Mesothelial cell of epicardium (in vitro differentiated cells): ENCODE results near the gene MCAM. TPM values are rescaled to one million over a fixed set of nuclear protein-coding genes. Genes with fewer than 3 reads are reported as not detected.
A peak's percentile ranks its signal among the peaks of the same experiment; 100 is the strongest.

ENCODE experiments used
- DNase-seq, 2 experiments: peaks; one replicate each; pipeline ENCODE4 v3.0.0; 2021; ENCODE audit warnings: low spot score in 2 of 2; ENCODE audit not compliant: unreplicated experiment in 2 of 2
- H3K27ac Mint-ChIP-seq: 2 replicates; pipeline ENCODE4 v1.8.0; 2021; ENCODE audit warnings: mixed read lengths
- H3K27me3 Mint-ChIP-seq: 2 replicates; pipeline ENCODE4 v1.8.0; 2021; ENCODE audit warnings: low read depth, mixed read lengths
- H3K36me3 Mint-ChIP-seq: 2 replicates; pipeline ENCODE4 v1.8.0; 2021; ENCODE audit warnings: mixed read lengths
- H3K4me1 Mint-ChIP-seq: 2 replicates; pipeline ENCODE4 v1.8.0; 2021; ENCODE audit warnings: mixed read lengths
- H3K4me3 Mint-ChIP-seq: 2 replicates; pipeline ENCODE4 v1.8.0; 2021; ENCODE audit warnings: mild to moderate bottlenecking, moderate library complexity, mixed read lengths
- H3K9me3 Mint-ChIP-seq: 2 replicates; pipeline ENCODE4 v1.8.0; 2021; ENCODE audit warnings: mixed read lengths
- total RNA-seq: library from RNA; stranded (reverse); gene quantifications from 3 replicates; pipeline ENCODE4 v1.2.1, GENCODE V29; 2021
- TF ChIP-seq, protein P1 (sequence below): fragments of 200-600 bp; sonication (generic); IDR thresholded peaks from one replicate; pipeline ENCODE4 v1.5.0; 2021; ENCODE audit warnings: antibody characterized with exemption; ENCODE audit not compliant: unreplicated experiment

The MCAM gene
- total RNA-seq, 1 donor from 2014 or later = 26.7 TPM

GRCh38 chr11:119342362-119343130, 25.6 kb upstream of the MCAM start:
- Mint-ChIP-seq H3K27ac (no peak overlapping the region), H3K27me3 (peaks cover 63% of the 10 kb centered on the region), H3K36me3 (no peaks in the 10 kb centered on the region), H3K4me1 (peaks cover 24% of the 10 kb centered on the region), H3K9me3 (no peaks in the 10 kb centered on the region), H3K4me3 (no peak overlapping the region)
- no peak for DNase-seq
- TF ChIP-seq, protein P1, sequence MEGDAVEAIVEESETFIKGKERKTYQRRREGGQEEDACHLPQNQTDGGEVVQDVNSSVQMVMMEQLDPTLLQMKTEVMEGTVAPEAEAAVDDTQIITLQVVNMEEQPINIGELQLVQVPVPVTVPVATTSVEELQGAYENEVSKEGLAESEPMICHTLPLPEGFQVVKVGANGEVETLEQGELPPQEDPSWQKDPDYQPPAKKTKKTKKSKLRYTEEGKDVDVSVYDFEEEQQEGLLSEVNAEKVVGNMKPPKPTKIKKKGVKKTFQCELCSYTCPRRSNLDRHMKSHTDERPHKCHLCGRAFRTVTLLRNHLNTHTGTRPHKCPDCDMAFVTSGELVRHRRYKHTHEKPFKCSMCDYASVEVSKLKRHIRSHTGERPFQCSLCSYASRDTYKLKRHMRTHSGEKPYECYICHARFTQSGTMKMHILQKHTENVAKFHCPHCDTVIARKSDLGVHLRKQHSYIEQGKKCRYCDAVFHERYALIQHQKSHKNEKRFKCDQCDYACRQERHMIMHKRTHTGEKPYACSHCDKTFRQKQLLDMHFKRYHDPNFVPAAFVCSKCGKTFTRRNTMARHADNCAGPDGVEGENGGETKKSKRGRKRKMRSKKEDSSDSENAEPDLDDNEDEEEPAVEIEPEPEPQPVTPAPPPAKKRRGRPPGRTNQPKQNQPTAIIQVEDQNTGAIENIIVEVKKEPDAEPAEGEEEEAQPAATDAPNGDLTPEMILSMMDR = no peak

DNA sequence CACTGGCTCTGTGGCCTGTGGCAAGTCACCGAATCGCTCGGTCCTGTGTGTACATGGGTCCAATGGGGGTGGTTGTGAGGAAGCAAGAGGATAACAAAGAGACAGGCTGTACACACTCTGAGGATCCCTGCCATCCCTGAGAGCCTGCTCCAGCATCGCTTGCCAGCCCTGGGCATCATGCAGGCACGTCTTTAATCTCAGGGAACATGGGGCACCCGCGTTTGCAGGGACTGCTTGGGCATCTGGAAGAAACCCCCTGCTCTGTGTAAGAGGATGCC, 25.0 kb upstream of the MCAM start:
- H3K36me3 Mint-ChIP-seq = no peaks in the 10 kb centered on the region
- no peak overlapping the region for H3K27ac Mint-ChIP-seq
- H3K9me3 Mint-ChIP-seq = no peaks in the 10 kb centered on the region
- no peak overlapping the region for H3K4me3 Mint-ChIP-seq
- TF ChIP-seq, protein P1 = no peak
- H3K4me1 Mint-ChIP-seq = peaks cover 30% of the 10 kb centered on the region
- DNase-seq = no peak
- H3K27me3 Mint-ChIP-seq = peaks cover 57% of the 10 kb centered on the region

DNA sequence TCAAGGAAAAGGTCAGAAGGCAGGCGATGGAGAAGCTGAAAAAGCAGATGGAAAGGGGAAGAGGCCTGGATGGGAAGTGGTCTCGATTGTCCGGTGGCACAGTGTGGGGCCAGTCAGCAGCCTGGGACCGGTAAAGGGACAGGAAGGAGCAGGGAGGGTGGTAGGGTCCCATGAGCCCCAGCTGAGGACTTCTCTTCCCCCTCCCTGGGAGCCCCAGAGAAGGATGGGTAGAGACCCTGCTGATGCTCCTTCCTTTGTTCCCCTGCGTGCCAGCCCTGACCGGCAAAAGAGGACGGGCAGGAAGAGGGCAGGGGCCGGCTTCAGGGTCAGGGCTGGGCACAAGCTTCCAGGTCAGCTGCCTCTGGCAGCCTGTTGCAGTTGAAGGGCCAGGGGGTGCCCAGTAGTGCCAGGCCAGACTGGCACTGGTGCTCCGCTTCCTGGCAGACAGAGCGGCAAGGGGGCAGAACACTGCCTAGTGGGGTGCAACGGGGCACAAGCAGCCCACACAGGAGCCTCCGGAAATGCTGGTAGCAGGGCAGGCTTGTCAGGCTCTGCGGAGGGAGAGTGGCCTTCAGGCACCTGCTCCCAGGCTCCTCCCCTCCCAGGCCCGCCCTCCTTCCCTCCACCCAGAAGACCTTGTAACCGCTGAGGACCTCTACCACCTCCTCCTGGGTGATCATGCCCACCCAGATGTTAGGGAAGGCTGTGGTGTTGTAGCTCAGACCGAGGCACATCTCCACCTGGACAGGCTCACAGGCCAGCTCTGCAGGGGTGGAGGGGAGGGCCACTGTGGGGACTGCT, 24.5 kb upstream of the MCAM start:
- DNase-seq = no peak
- peaks cover 3% of the 10 kb centered on the region for H3K36me3 Mint-ChIP-seq
- peak overlapping the region; percentile 53 for H3K4me3 Mint-ChIP-seq
- H3K27ac Mint-ChIP-seq = peak overlapping the region; percentile 23
- peaks cover 52% of the 10 kb centered on the region for H3K27me3 Mint-ChIP-seq
- TF ChIP-seq, protein P1 = no peak
- peaks cover 36% of the 10 kb centered on the region for H3K4me1 Mint-ChIP-seq
- H3K9me3 Mint-ChIP-seq = no peaks in the 10 kb centered on the region

GRCh38 chr11:119340335-119341221, 23.6 kb upstream of the MCAM start, which contains the start of gene C1QTNF5:
TSS of gene C1QTNF5 (minus strand) at chr11:119340883. CDS start at chr11:119340397, 486 bp downstream.
- Mint-ChIP-seq H3K9me3 (no peaks in the 10 kb centered on the region), H3K36me3 (peaks cover 5% of the 10 kb centered on the region), H3K4me1 (peaks cover 40% of the 10 kb centered on the region), H3K4me3 (peak within 1 kb of the TSS; percentile 53), H3K27me3 (peaks cover 49% of the 10 kb centered on the region), H3K27ac (peak within 1 kb of the TSS; percentile 23)
- no peak for DNase-seq
- TF ChIP-seq, protein P1 = no peak

DNA sequence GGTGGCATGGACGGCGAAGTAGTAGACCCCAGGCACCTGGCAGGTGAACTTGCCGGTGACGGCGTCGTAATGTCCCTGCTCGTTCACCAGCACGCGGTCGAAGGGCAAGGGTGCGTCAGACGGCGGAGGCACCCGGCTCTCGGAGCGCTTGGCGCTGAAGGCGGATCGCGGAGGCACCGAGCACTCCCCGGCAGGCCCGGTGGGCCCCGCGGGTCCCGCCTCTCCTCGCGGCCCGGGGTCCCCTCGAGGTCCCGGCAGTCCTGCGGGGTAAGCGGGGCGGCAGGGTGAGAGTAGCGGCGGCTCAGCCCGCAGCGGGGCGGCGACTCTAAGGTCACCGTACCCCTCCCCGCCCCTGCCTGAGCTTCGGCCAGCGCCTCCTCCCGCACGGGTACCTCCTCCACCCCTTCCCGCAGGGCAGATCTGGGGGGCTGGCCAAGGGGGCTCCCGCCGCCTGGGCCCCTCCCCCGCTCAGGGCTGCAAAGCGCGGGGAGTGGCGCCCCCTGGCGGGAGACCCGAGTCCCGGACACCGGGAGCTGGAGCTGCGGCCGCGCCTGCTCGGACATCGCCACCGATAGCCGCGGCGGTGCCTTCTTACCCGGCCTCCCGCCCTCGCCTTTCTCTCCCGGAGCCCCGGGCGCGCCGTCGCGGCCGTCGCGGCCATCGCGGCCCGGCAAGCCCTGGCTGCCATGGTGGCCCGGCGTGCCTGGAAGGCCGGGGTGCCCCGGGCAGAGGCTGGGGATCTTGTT, 22.8 kb upstream of the MCAM start:
- peaks cover 44% of the 10 kb centered on the region for H3K27me3 Mint-ChIP-seq
- H3K4me1 Mint-ChIP-seq = peaks cover 47% of the 10 kb centered on the region
- DNase-seq = peak in 1 of 2 experiments; percentile 76
- peaks cover 5% of the 10 kb centered on the region for H3K36me3 Mint-ChIP-seq
- TF ChIP-seq, protein P1 = peak; percentile 96
- H3K27ac Mint-ChIP-seq = no peak overlapping the region
- H3K4me3 Mint-ChIP-seq = peak overlapping the region; percentile 67
- no peaks in the 10 kb centered on the region for H3K9me3 Mint-ChIP-seq
